Heart right ventricle (tissue), 16 donors: ENCODE data around the gene PLLP. TPM values are rescaled to one million over a fixed set of nuclear protein-coding genes. Genes with fewer than 3 reads are reported as not detected.
A peak's percentile ranks its signal among the peaks of the same experiment; 100 is the strongest.

Source experiments
- ATAC-seq, 8 donors: fragments of 200-7000 bp; cut with Tn5 transposase; one replicate each; pipeline ENCODE4 v1.9.1; 2020; ENCODE audit warnings: mild to moderate bottlenecking in 8 of 8, moderate library complexity in 8 of 8, moderate number of reproducible peaks in 1 of 8
- DNase-seq, 2 donors: peaks; one replicate each; pipeline ENCODE4 v3.0.0-alpha.2; 2020
- H3K27ac ChIP-seq, 10 donors: fragments of 200-600 bp; sonication (generic) in 2 of 10; one replicate each; pipeline versions ENCODE4 v1.5.0 to v1.8.0; 2020 to 2022; ENCODE audit warnings: mild to moderate bottlenecking in 3 of 10
- H3K27me3 ChIP-seq, 7 donors: fragments of 200-600 bp; one replicate each; pipeline ENCODE4 v1.8.0; 2021 to 2022; ENCODE audit warnings: mild to moderate bottlenecking in 2 of 7
- H3K36me3 ChIP-seq, 9 donors: fragments of 200-600 bp; sonication (generic) in 1 of 9; one replicate each; pipeline versions ENCODE4 v1.5.0 to v1.8.0; 2020 to 2022; ENCODE audit warnings: mild to moderate bottlenecking in 2 of 9
- H3K4me1 ChIP-seq, 9 donors: fragments of 200-600 bp; sonication (generic) in 1 of 9; one replicate each; pipeline versions ENCODE4 v1.5.0 to v1.8.0; 2020 to 2022; ENCODE audit warnings: mild to moderate bottlenecking in 4 of 9
- H3K4me3 ChIP-seq, 10 donors: fragments of 200-600 bp; sonication (generic) in 2 of 10; one replicate each; pipeline versions ENCODE4 v1.5.0 to v1.8.0; 2020 to 2022; ENCODE audit warnings: mild to moderate bottlenecking in 7 of 10, moderate library complexity in 2 of 10
- H3K9me3 ChIP-seq, 11 donors: fragments of 200-600 bp in 10 of 11; sonication (generic) in 2 of 11; one replicate each; pipeline versions ENCODE4 v1.5.0 to v1.8.0; 2013 to 2022; ENCODE audit warnings: mild to moderate bottlenecking in 2 of 11, control low read depth in 1 of 11, moderate library complexity in 1 of 11
- CTCF ChIP-seq, 9 donors: fragments of 200-600 bp; sonication (generic) in 2 of 9; IDR thresholded peaks; one replicate each; pipeline versions ENCODE4 v1.5.0 to v1.8.0; 2021 to 2022; ENCODE audit warnings: antibody characterized with exemption in 9 of 9, mild to moderate bottlenecking in 5 of 9, moderate library complexity in 1 of 9
- WGBS, 2 donors: extraction: QIAGEN DNeasy Blood & Tissue Kit; methylation state at CpG; one replicate each; pipeline ENCODE4 v1.1.7; 2013; ENCODE audit warnings: inconsistent platforms in 1 of 2; 5-methylcytosine and 5-hydroxymethylcytosine counted together
- intact Hi-C, 10 donors: fragments of 100-400 bp; cut with DNase I; formaldehyde crosslinking; loops; one replicate each; pipeline versions ENCODE4 v1.11.1 to v1.14.2; 2022
- polyA plus RNA-seq, 2 donors: library from polyadenylated mRNA; stranded (reverse); fragments of 200-250 nt; gene quantifications; one replicate each; pipeline ENCODE4 v1.2.3, GENCODE V29; 2013
- total RNA-seq, 10 donors: library from RNA; stranded (reverse); fragmentation: NEBNext Ultra II Directional in 3 of 10; extraction: Animal tissue kit (Norgen Biotek cat#: 25700) in 3 of 10; gene quantifications; one replicate each; pipeline versions ENCODE4 v1.2.1 to v1.2.4, GENCODE V29; 2021 to 2023
- donor health status: Arrhythmogenic right ventricular cardiomyopathy.
- donor health status: ischemic (EF 13 %, LVEDD 7.1; RV severe dilation, severe dysfunction).
- donor health status: healthy with polysubstance abuse.
- donor health status: DM: no; HTN: yes; CAD: no.
- donor health status: DM: no; HTN: no; CAD: no.
- donor health status: ischemic (EF 25% LVEDD 6.9; RV normal size, moderate dysfunction).
- donor health status: ischemic (EF 25% LVEDD 5.7; RV mildly dilated, moderate dysfunction).
- donor health status: healthy.
- donor health status: DM: yes; HTN: yes; CAD: no.
- donor health status: Ischemic cardiomyopathy.
- donor health status: ischemic (EF 35%, LVEDD 5.7; RV mildly dilated, moderate dysfunction).
- donor health status: nonischemic (EF 11% LVEDD 7.7; RV severe dilation, severe dysfunction).
- donor health status: DM: yes; HTN: yes; CAD: no.
- donor health status: PGD.
- donor health status: ischemic (EF 29% LVEDD 5.4; RV normal size, mild dysfunction).
- donor health status: nonischemic (EF 23%, LVEDD 6.1; RV moderate dilation, normal function).

Gene PLLP
- total and polyA plus RNA-seq, 12 donors: 1.7 to 10.6 (median 2.4) TPM

- ATAC-seq (peak; percentile 75 to 89 (median 84)), DNase-seq (peak; percentile 84 to 93)
- Histone ChIP-seq H3K4me1 (peaks cover 4 to 38% (median 31%) of the 10 kb centered on the region in 9 donors), H3K4me3 (peak overlapping the region; percentile 16 to 60 (median 52)), H3K27ac (peak overlapping the region; percentile 51 to 95 (median 88)), H3K36me3 (no peaks in the 10 kb centered on the region), H3K27me3 (no peaks in the 10 kb centered on the region), H3K9me3 (no peaks in the 10 kb centered on the region)
- peak in 7 of 9 donors; percentile 10 to 47 (median 24) for TF ChIP-seq CTCF (IDR thresholded peaks at IDR 0.05)
- intact Hi-C loops: loop anchor here (1.0 to 10.0 kb wide), 15 partner anchors 53 to 237 kb away; partner anchors contain the start of genes ARL2BP (in 7 of the 10), CX3CL1 (in 4 of the 10), CCDC102A (in 1 of the 10) and PSME3IP1 (in 1 of the 10)
- 0% methylated on average over 35 of the region's 35 CpGs for WGBS, 2 donors
Measured at GRCh38 chr16:57299719-57300386, 15.4 kb upstream of the PLLP start.

- intact Hi-C loops: loop anchor here in 6 of 10 donors (2.0 to 10.0 kb wide), 4 partner anchors 52 to 112 kb away; partner anchors contain the start of genes ARL2BP (in 6 of the 6), PSME3IP1 (in 1 of the 6) and RSPRY1 (in 1 of the 6)
- peak overlapping the region; percentile 51 to 95 (median 88) for H3K27ac ChIP-seq
- no peaks in the 10 kb centered on the region for H3K27me3 ChIP-seq
- H3K4me1 ChIP-seq: peaks cover 0 to 31% (median 24%) of the 10 kb centered on the region in 9 donors
- peak in 1 of 2 donors; percentile 68 for DNase-seq
- WGBS, 2 donors: 16 to 17% methylated on average over 14 of the region's 14 CpGs
- peak overlapping the region in 9 of 10 donors; percentile 28 to 60 (median 54) for H3K4me3 ChIP-seq
- no peaks in the 10 kb centered on the region for H3K9me3 ChIP-seq
- no peaks in the 10 kb centered on the region for H3K36me3 ChIP-seq
- peak; percentile 9 to 39 (median 26) for ATAC-seq
- peak in 1 of 9 donors; percentile 27 for TF ChIP-seq CTCF (IDR thresholded peaks at IDR 0.05)
Measured at GRCh38 chr16:57299009-57299718, 14.7 kb upstream of the PLLP start.

GRCh38 chr16:57297856-57298255, 13.4 kb upstream of the PLLP start:
- TF ChIP-seq CTCF (IDR thresholded peaks at IDR 0.05): no peak
- peaks cover 0 to 25% (median 15%) of the 10 kb centered on the region in 9 donors for H3K4me1 ChIP-seq
- H3K4me3 ChIP-seq: no peak overlapping the region
- intact Hi-C loops: loop anchor here in 7 of 10 donors (2.0 to 10.0 kb wide), 5 partner anchors 51 to 111 kb away; partner anchors contain the start of genes ARL2BP (in 6 of the 7), PSME3IP1 (in 1 of the 7) and RSPRY1 (in 1 of the 7)
- H3K27ac ChIP-seq: no peak overlapping the region
- 55 to 60% methylated on average over 13 of the region's 13 CpGs for WGBS, 2 donors
- DNase-seq (no peak), ATAC-seq (no peak)
- H3K27me3 ChIP-seq: no peaks in the 10 kb centered on the region
- H3K9me3 ChIP-seq: no peaks in the 10 kb centered on the region
- H3K36me3 ChIP-seq: no peaks in the 10 kb centered on the region
